Smooth muscle cell (in vitro differentiated cells): ENCODE results near the gene GARIN5A. TPM values are rescaled to one million over a fixed set of nuclear protein-coding genes. Genes with fewer than 3 reads are reported as not detected.

ENCODE experiments used
- DNase-seq: peaks from one replicate; lab custom pipeline; 2025; ENCODE audit not compliant: unreplicated experiment; lab: John Stamatoyannopoulos, UW
- H2AFZ ChIP-seq: fragments of 200-600 bp; sonication (generic); 2 replicates; pipeline ENCODE4 v1.6.0; 2016; ENCODE audit warnings: antibody characterized with exemption, low read depth, mild to moderate bottlenecking
- H3F3A ChIP-seq: fragments of 200-600 bp; sonication (generic); 2 replicates; pipeline ENCODE4 v1.6.0; 2017; ENCODE audit warnings: antibody characterized with exemption, low read depth
- H3K27ac ChIP-seq: fragments of 200-600 bp; sonication (generic); 2 replicates; pipeline ENCODE4 v1.5.1; 2016; ENCODE audit warnings: low read depth, mild to moderate bottlenecking
- H3K27me3 ChIP-seq: fragments of 200-600 bp; sonication (generic); 2 replicates; pipeline ENCODE4 v1.6.1; 2016; ENCODE audit warnings: low read depth, mild to moderate bottlenecking
- H3K36me3 ChIP-seq: fragments of 200-600 bp; sonication (generic); 2 replicates; pipeline ENCODE4 v1.5.1; 2016; ENCODE audit warnings: low read depth
- H3K4me1 ChIP-seq: fragments of 200-600 bp; sonication (generic); 2 replicates; pipeline ENCODE4 v1.5.1; 2016; ENCODE audit warnings: low read depth
- H3K4me2 ChIP-seq: fragments of 200-600 bp; sonication (generic); 2 replicates; pipeline ENCODE4 v1.6.0; 2016; ENCODE audit warnings: mild to moderate bottlenecking
- H3K4me3 ChIP-seq: fragments of 200-600 bp; sonication (generic); 2 replicates; pipeline ENCODE4 v1.5.1; 2016; ENCODE audit warnings: mild to moderate bottlenecking
- H3K79me2 ChIP-seq: fragments of 200-600 bp; sonication (generic); 2 replicates; pipeline ENCODE4 v1.6.0; 2016; ENCODE audit warnings: low read depth, mild to moderate bottlenecking
- H3K9ac ChIP-seq: fragments of 200-600 bp; sonication (generic); 2 replicates; pipeline ENCODE4 v1.6.0; 2016; ENCODE audit warnings: low read depth
- H3K9me3 ChIP-seq: fragments of 200-600 bp; sonication (generic); replicated peaks from 2 replicates; pipeline ENCODE4 v1.5.1; 2016; ENCODE audit warnings: low read depth
- H4K20me1 ChIP-seq: fragments of 200-600 bp; sonication (generic); 2 replicates; pipeline ENCODE4 v1.6.0; 2016; ENCODE audit warnings: low read depth
- WGBS: methylation state at CpG from one replicate; pipeline ENCODE4 v1.1.7; 2016; ENCODE audit warnings: low lambda C conversion rate; 5-methylcytosine and 5-hydroxymethylcytosine counted together
- polyA plus RNA-seq: library from polyadenylated mRNA; unstranded; fragments of >200 nt; fragmentation: Nextera tagmentation; extraction: Ambion mirVana; gene quantifications from 2 replicates; pipeline ENCODE4 v1.2.1, GENCODE V29; 2016
- total RNA-seq: library from RNA; depleted of rRNA; stranded (reverse); fragments of >200 nt; gene quantifications from 2 replicates; pipeline ENCODE4 v1.2.3, GENCODE V29; 2014
- TF ChIP-seq, protein P1 (sequence below): fragments of 200-600 bp; sonication (generic); IDR thresholded peaks from 2 replicates; pipeline ENCODE4 v1.5.1; 2017; ENCODE audit warnings: borderline replicate concordance, mild to moderate bottlenecking, antibody characterized with exemption; ENCODE audit not compliant: insufficient read depth, poor library complexity, severe bottlenecking

GARIN5A gene
- total and polyA plus RNA-seq, 2 experiments from 2014 or later = 1.7 to 2.1 TPM

DNA sequence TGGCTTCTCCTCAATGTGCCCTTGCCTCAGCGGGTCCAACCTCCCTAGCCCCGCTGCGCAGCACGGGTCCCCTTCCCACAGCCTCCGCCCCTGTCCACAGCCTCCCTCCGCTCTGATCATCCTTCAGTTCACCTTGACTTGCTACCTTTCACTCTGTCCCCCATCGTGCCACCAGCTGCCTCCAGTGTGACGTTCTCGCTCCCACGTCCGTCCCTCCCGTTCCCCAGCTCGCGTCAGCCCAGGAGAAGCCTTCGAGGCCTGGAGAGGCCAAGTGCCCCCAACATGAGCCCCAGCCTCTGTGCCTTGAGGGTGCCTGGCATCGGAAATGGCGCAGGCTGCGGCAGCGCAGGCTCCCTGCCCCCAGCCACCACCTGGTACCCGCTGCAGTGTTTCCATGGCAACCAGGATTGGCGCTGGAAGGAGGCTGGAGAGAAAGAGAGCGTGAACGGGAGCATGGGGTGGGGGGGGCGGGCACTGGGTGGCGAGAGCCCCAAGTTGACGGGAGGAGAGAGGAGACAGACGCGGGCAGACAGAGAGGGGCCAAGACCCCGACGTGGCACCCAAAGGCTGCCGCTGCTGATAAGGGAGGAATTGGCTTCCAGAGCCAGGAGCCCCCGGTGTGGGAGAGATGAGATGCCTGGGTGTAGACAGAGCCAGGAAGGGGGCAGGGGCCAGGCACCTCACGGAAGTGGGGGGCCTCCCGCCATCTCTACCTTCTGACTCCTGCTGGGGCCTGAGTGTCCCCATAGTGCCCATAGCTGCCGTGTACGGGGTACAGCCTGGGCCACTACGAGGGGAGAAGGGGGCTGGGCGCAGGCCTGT lies 37.9 kb upstream of the GARIN5A start:
- Histone ChIP-seq H3K4me2 (no peak overlapping the region), H3K27me3 (no peaks in the 10 kb centered on the region), H3K79me2 (no peaks in the 10 kb centered on the region), H3F3A (no peaks in the 10 kb centered on the region), H3K9me3 (no peaks in the 10 kb centered on the region), H4K20me1 (no peaks in the 10 kb centered on the region), H3K27ac (no peak overlapping the region), H3K9ac (no peak overlapping the region), H3K36me3 (no peaks in the 10 kb centered on the region), H3K4me3 (no peak overlapping the region), H2AFZ (no peak overlapping the region), H3K4me1 (peaks cover 4% of the 10 kb centered on the region)
- 88% methylated on average over 30 of the region's 38 CpGs for WGBS
- TF ChIP-seq, protein P1, sequence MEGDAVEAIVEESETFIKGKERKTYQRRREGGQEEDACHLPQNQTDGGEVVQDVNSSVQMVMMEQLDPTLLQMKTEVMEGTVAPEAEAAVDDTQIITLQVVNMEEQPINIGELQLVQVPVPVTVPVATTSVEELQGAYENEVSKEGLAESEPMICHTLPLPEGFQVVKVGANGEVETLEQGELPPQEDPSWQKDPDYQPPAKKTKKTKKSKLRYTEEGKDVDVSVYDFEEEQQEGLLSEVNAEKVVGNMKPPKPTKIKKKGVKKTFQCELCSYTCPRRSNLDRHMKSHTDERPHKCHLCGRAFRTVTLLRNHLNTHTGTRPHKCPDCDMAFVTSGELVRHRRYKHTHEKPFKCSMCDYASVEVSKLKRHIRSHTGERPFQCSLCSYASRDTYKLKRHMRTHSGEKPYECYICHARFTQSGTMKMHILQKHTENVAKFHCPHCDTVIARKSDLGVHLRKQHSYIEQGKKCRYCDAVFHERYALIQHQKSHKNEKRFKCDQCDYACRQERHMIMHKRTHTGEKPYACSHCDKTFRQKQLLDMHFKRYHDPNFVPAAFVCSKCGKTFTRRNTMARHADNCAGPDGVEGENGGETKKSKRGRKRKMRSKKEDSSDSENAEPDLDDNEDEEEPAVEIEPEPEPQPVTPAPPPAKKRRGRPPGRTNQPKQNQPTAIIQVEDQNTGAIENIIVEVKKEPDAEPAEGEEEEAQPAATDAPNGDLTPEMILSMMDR = no peak
- no peak for DNase-seq

GRCh38 chr19:50513746-50514345 lies 37.2 kb upstream of the GARIN5A start, which contains the start of gene ASPDH:
ASPDH (minus strand) TSS chr19:50513913; CDS start chr19:50513823, 90 bp downstream.
- 73% methylated on average over 10 of the region's 22 CpGs for WGBS
- Histone ChIP-seq H3K4me1 (peaks cover 4% of the 10 kb centered on the region), H3K36me3 (no peaks in the 10 kb centered on the region), H2AFZ (no peak within 1 kb of the TSS), H3K27me3 (no peaks in the 10 kb centered on the region), H3K9me3 (no peaks in the 10 kb centered on the region), H3K4me3 (no peak within 1 kb of the TSS), H3F3A (no peaks in the 10 kb centered on the region), H3K79me2 (no peaks in the 10 kb centered on the region), H3K9ac (no peak within 1 kb of the TSS), H3K4me2 (no peak within 1 kb of the TSS), H3K27ac (no peak within 1 kb of the TSS), H4K20me1 (no peaks in the 10 kb centered on the region)
- DNase-seq = no peak
- TF ChIP-seq, protein P1 = no peak

- no peaks in the 10 kb centered on the region for H4K20me1 ChIP-seq
- H3K9me3 ChIP-seq = no peaks in the 10 kb centered on the region
- H3K27ac ChIP-seq = no peak overlapping the region
- H3K4me2 ChIP-seq = no peak overlapping the region
- H3K9ac ChIP-seq = no peak overlapping the region
- no peaks in the 10 kb centered on the region for H3K36me3 ChIP-seq
- no peak overlapping the region for H3K4me3 ChIP-seq
- DNase-seq = no peak
- 89% methylated on average over 12 of the region's 12 CpGs for WGBS
- H3F3A ChIP-seq = no peaks in the 10 kb centered on the region
- H3K27me3 ChIP-seq = no peaks in the 10 kb centered on the region
- H3K79me2 ChIP-seq = no peaks in the 10 kb centered on the region
- H3K4me1 ChIP-seq = peaks cover 4% of the 10 kb centered on the region
- no peak overlapping the region for H2AFZ ChIP-seq
- TF ChIP-seq, protein P1 = no peak
Observed at GRCh38 chr19:50512999-50513745, 36.5 kb upstream of the GARIN5A start.
